ENCODE measurements around the gene FES.
A peak's percentile ranks its signal among the peaks of the same experiment; 100 is the strongest.

FES gene

GRCh38 chr15:90934256-90934948, 50.1 kb downstream of the FES start:
- DNase-seq = peak; percentile 80 to 95 (median 88)
- intact Hi-C loops (cut with DNase I) = loop anchor here (5.0 kb wide), 1 partner anchor 287 kb away; no protein-coding TSS in a partner anchor

GRCh38 chr15:90934949-90935751, 50.8 kb downstream of the FES start, which contains the start of gene UNC45A:
TSS of gene UNC45A (plus strand) at chr15:90935285. CDS start at chr15:90935325, 40 bp downstream.
- DNase-seq = peak; percentile 83 to 98 (median 95)
- intact Hi-C loops (cut with DNase I) = loop anchor here (5.0 kb wide), 1 partner anchor 288 kb away; no protein-coding TSS in a partner anchor

GRCh38 chr15:90936823-90937222, 52.5 kb downstream of the FES start:
- DNase-seq = no peak
- intact Hi-C loops (cut with DNase I) = no loop called here

GRCh38 chr15:90938261-90938660, 54.0 kb downstream of the FES start:
- intact Hi-C loops (cut with DNase I) = no loop called here

GRCh38 chr15:90939756-90940155, 55.5 kb downstream of the FES start:
- no peak for DNase-seq
- intact Hi-C loops (cut with DNase I) = no loop called here

More at GRCh38 chr15:90938261-90938660, 54.0 kb downstream of the FES start:
- no peak for DNase-seq

GRCh38 chr15:90941038-90941437, 56.7 kb downstream of the FES start:
- intact Hi-C loops (cut with DNase I) = no loop called here
- no peak for DNase-seq

GRCh38 chr15:90942354-90943120, 58.2 kb downstream of the FES start:
- intact Hi-C loops (cut with DNase I) = no loop called here
- DNase-seq = no peak

GRCh38 chr15:90945091-90945490, 60.8 kb downstream of the FES start:
- DNase-seq = no peak
- intact Hi-C loops (cut with DNase I) = no loop called here

All from head of caudate nucleus (tissue), 42 donors.